GM23338 (cell line): Measurements from ENCODE around the gene PHF21A. TPM values are rescaled to one million over a fixed set of nuclear protein-coding genes. Genes with fewer than 3 reads are reported as not detected.

Source experiments
- ATAC-seq: fragments of 200-7000 bp; cut with Tn5 transposase; 3 replicates; pipeline ENCODE4 v1.9.1; 2020
- DNase-seq: peaks from one replicate; pipeline ENCODE4 v3.0.0-alpha.2; 2015; ENCODE audit warnings: low spot score
- H2AFZ ChIP-seq: fragments of 200-600 bp; sonication (generic); 2 replicates; pipeline ENCODE4 v1.8.0; 2016; ENCODE audit warnings: antibody characterized with exemption, mild to moderate bottlenecking, moderate library complexity
- H3F3A ChIP-seq: fragments of 200-600 bp; sonication (generic); replicated peaks from 2 replicates; pipeline ENCODE4 v1.8.0; 2017; ENCODE audit warnings: antibody characterized with exemption, mixed run types, low read depth
- H3K27ac ChIP-seq: fragments of 200-600 bp; sonication (generic); 2 replicates; pipeline ENCODE4 v1.6.1; 2016; ENCODE audit warnings: low read depth
- H3K27me3 ChIP-seq: fragments of 200-600 bp; sonication (generic); 2 replicates; pipeline ENCODE4 v1.8.0; 2016; ENCODE audit warnings: mild to moderate bottlenecking, mixed run types, moderate library complexity; ENCODE audit not compliant: insufficient read depth
- H3K36me3 ChIP-seq: fragments of 200-600 bp; sonication (generic); 2 replicates; pipeline ENCODE4 v1.8.0; 2016; ENCODE audit warnings: mild to moderate bottlenecking; ENCODE audit not compliant: insufficient read depth
- H3K4me1 ChIP-seq: fragments of 200-600 bp; sonication (generic); 2 replicates; pipeline ENCODE4 v1.8.0; 2016; ENCODE audit warnings: mild to moderate bottlenecking, moderate library complexity; ENCODE audit not compliant: insufficient read depth
- H3K4me2 ChIP-seq: fragments of 200-600 bp; sonication (generic); 2 replicates; pipeline ENCODE4 v1.7.1; 2017; ENCODE audit warnings: mixed run types
- H3K4me3 ChIP-seq: fragments of 200-600 bp; sonication (generic); 2 replicates; pipeline ENCODE4 v1.6.1; 2016; ENCODE audit warnings: mixed run types
- H3K79me2 ChIP-seq: fragments of 200-600 bp; sonication (generic); replicated peaks from 2 replicates; pipeline ENCODE4 v1.8.0; 2017; ENCODE audit warnings: mild to moderate bottlenecking; ENCODE audit not compliant: insufficient read depth
- H3K9me2 ChIP-seq: fragments of 200-600 bp; sonication (generic); 2 replicates; pipeline ENCODE4 v1.8.0; 2017; ENCODE audit not compliant: insufficient read depth
- H4K20me1 ChIP-seq: fragments of 200-600 bp; sonication (generic); replicated peaks from 2 replicates; pipeline ENCODE4 v1.8.0; 2017; ENCODE audit warnings: mild to moderate bottlenecking; ENCODE audit not compliant: insufficient read depth
- H3K27ac Mint-ChIP-seq: 2 replicates; pipeline ENCODE4 v1.8.0; 2020; ENCODE audit warnings: inconsistent platforms, mild to moderate bottlenecking, moderate library complexity, mixed read lengths
- H3K27me3 Mint-ChIP-seq: 3 replicates; pipeline ENCODE4 v1.8.0; 2022; ENCODE audit warnings: low read depth, mild to moderate bottlenecking, moderate library complexity, mixed read lengths, inconsistent platforms; ENCODE audit not compliant: insufficient read depth, poor library complexity
- H3K36me3 Mint-ChIP-seq: 3 replicates; pipeline ENCODE4 v1.8.0; 2021; ENCODE audit warnings: low read depth, mild to moderate bottlenecking, inconsistent platforms, moderate library complexity, mixed read lengths
- H3K4me1 Mint-ChIP-seq: 3 replicates; pipeline ENCODE4 v1.8.0; 2020; ENCODE audit warnings: mild to moderate bottlenecking, inconsistent platforms, mixed read lengths
- H3K4me3 Mint-ChIP-seq: 3 replicates; pipeline ENCODE4 v1.8.0; 2021; ENCODE audit warnings: moderate library complexity, mild to moderate bottlenecking, inconsistent platforms, mixed read lengths
- H3K9me3 Mint-ChIP-seq: 3 replicates; pipeline ENCODE4 v1.8.0; 2020; ENCODE audit warnings: moderate library complexity, mild to moderate bottlenecking, inconsistent platforms, mixed read lengths
- CREB1 ChIP-seq: fragments of 250-450 bp; sonication (Bioruptor Pico); IDR thresholded peaks from 2 replicates; pipeline ENCODE4 v1.5.0; 2020; ENCODE audit warnings: low read depth, mild to moderate bottlenecking, moderate library complexity
- ETS1 ChIP-seq: IDR thresholded peaks from 2 replicates; pipeline ENCODE4 v1.6.1; 2016; ENCODE audit warnings: antibody characterized with exemption
- EZH2 ChIP-seq: fragments of 200-600 bp; sonication (generic); IDR thresholded peaks from one replicate; pipeline ENCODE4 v1.8.0; 2017; ENCODE audit warnings: antibody characterized with exemption, mild to moderate bottlenecking, low read depth; ENCODE audit not compliant: unreplicated experiment
- EZH2phosphoT487 ChIP-seq: fragments of 200-600 bp; sonication (generic); IDR thresholded peaks from one replicate; pipeline ENCODE4 v1.8.1; 2018; ENCODE audit warnings: antibody characterized with exemption; ENCODE audit not compliant: unreplicated experiment
- JUNB ChIP-seq: IDR thresholded peaks from one replicate; pipeline ENCODE4 v1.6.1; 2016; ENCODE audit warnings: antibody characterized with exemption; ENCODE audit not compliant: unreplicated experiment
- NANOG ChIP-seq: IDR thresholded peaks from 2 replicates; pipeline ENCODE4 v1.6.1; 2016; ENCODE audit warnings: antibody characterized with exemption, borderline replicate concordance
- POLR2AphosphoS5 ChIP-seq: IDR thresholded peaks from 2 replicates; pipeline ENCODE4 v1.6.1; 2016; ENCODE audit warnings: antibody characterized with exemption, low read depth
- STAT1 ChIP-seq: IDR thresholded peaks from one replicate; pipeline ENCODE4 v1.6.1; 2016; ENCODE audit warnings: antibody characterized with exemption; ENCODE audit not compliant: unreplicated experiment
- ZNF114 ChIP-seq: fragments of 250-450 bp; sonication (Bioruptor Pico); IDR thresholded peaks from 2 replicates; pipeline ENCODE4 v1.5.0; 2020; ENCODE audit warnings: mild to moderate bottlenecking, moderate library complexity
- ZNF331 ChIP-seq: fragments of 250-450 bp; sonication (Bioruptor Pico); IDR thresholded peaks from 2 replicates; pipeline ENCODE4 v1.5.0; 2020; ENCODE audit warnings: low read depth, mild to moderate bottlenecking, moderate library complexity
- polyA plus RNA-seq: library from polyadenylated mRNA; unstranded; fragments of >200 nt; fragmentation: Nextera tagmentation; extraction: Ambion mirVana; gene quantifications from 2 replicates; pipeline ENCODE4 v1.2.1, GENCODE V29; 2016
- total RNA-seq: library from RNA; depleted of rRNA; stranded (reverse); fragments of >200 nt; shearing (Covaris generic); gene quantifications from 2 replicates; pipeline ENCODE4 v1.2.3, GENCODE V29; 2014
- TF ChIP-seq, protein P1 (sequence below): IDR thresholded peaks from one replicate; pipeline ENCODE4 v1.6.1; 2018; ENCODE audit warnings: antibody characterized with exemption; ENCODE audit not compliant: unreplicated experiment
- TF ChIP-seq, protein P2 (sequence below): fragments of 250-450 bp; sonication (Bioruptor Pico); IDR thresholded peaks from 2 replicates; pipeline ENCODE4 v1.5.0; 2020; ENCODE audit warnings: mild to moderate bottlenecking, moderate library complexity
- TF ChIP-seq, protein P3 (sequence below), 2 experiments: fragments of 200-600 bp in 1 of 2; sonication (generic) in 1 of 2; conservative IDR thresholded peaks; 2 replicates each; pipeline versions ENCODE4 v1.5.1 to v1.6.1; 2016 to 2017; ENCODE audit warnings: antibody characterized with exemption in 2 of 2, low read depth in 2 of 2, mild to moderate bottlenecking in 2 of 2, moderate library complexity in 1 of 2

Gene PHF21A
- total and polyA plus RNA-seq, 2 experiments from 2014 or later: 21.7 to 23.6 TPM

DNA sequence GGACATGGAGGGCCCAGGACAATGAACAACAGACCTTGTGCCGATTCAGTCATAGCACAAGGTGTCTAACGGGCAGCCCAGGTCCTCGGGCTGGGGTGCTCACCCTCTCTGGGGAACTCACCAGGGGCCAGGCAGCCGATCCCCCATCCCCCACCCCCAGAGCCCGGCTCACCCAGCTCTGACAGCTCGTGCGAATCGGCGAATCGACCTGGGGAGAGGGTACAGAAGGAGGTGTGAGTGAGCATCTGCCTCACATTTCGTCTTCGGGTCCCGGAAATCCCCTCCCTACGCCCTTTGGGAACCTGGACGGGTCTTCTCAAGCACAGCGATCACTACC lies 204.0 kb downstream of the PHF21A start:
- Histone ChIP-seq H3K36me3 (no peaks in the 10 kb centered on the region), H2AFZ (peak overlapping the region; percentile 16; the same call in 1 of the 2 replicates), H4K20me1 (no peaks in the 10 kb centered on the region; the same call in none of the 2 replicates), H3K27me3 (peaks cover 9% of the 10 kb centered on the region; the same call in 1 of the 2 replicates), H3K79me2 (peaks cover 8% of the 10 kb centered on the region), H3K27ac (peak overlapping the region; percentile 73), H3K4me1 (peaks cover 32% of the 10 kb centered on the region), H3K4me2 (peak overlapping the region; percentile 93), H3K4me3 (peak overlapping the region; percentile 95), H3K9me2 (no peaks in the 10 kb centered on the region), H3F3A (peaks cover 23% of the 10 kb centered on the region)
- TF ChIP-seq, protein P1, sequence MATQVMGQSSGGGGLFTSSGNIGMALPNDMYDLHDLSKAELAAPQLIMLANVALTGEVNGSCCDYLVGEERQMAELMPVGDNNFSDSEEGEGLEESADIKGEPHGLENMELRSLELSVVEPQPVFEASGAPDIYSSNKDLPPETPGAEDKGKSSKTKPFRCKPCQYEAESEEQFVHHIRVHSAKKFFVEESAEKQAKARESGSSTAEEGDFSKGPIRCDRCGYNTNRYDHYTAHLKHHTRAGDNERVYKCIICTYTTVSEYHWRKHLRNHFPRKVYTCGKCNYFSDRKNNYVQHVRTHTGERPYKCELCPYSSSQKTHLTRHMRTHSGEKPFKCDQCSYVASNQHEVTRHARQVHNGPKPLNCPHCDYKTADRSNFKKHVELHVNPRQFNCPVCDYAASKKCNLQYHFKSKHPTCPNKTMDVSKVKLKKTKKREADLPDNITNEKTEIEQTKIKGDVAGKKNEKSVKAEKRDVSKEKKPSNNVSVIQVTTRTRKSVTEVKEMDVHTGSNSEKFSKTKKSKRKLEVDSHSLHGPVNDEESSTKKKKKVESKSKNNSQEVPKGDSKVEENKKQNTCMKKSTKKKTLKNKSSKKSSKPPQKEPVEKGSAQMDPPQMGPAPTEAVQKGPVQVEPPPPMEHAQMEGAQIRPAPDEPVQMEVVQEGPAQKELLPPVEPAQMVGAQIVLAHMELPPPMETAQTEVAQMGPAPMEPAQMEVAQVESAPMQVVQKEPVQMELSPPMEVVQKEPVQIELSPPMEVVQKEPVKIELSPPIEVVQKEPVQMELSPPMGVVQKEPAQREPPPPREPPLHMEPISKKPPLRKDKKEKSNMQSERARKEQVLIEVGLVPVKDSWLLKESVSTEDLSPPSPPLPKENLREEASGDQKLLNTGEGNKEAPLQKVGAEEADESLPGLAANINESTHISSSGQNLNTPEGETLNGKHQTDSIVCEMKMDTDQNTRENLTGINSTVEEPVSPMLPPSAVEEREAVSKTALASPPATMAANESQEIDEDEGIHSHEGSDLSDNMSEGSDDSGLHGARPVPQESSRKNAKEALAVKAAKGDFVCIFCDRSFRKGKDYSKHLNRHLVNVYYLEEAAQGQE: no peak
- no peak for TF ChIP-seq CREB1 (CRISPR knock-in tag)
- no peak for TF ChIP-seq EZH2
- no peak for TF ChIP-seq STAT1
- TF ChIP-seq ZNF114: no peak
- TF ChIP-seq, protein P2, sequence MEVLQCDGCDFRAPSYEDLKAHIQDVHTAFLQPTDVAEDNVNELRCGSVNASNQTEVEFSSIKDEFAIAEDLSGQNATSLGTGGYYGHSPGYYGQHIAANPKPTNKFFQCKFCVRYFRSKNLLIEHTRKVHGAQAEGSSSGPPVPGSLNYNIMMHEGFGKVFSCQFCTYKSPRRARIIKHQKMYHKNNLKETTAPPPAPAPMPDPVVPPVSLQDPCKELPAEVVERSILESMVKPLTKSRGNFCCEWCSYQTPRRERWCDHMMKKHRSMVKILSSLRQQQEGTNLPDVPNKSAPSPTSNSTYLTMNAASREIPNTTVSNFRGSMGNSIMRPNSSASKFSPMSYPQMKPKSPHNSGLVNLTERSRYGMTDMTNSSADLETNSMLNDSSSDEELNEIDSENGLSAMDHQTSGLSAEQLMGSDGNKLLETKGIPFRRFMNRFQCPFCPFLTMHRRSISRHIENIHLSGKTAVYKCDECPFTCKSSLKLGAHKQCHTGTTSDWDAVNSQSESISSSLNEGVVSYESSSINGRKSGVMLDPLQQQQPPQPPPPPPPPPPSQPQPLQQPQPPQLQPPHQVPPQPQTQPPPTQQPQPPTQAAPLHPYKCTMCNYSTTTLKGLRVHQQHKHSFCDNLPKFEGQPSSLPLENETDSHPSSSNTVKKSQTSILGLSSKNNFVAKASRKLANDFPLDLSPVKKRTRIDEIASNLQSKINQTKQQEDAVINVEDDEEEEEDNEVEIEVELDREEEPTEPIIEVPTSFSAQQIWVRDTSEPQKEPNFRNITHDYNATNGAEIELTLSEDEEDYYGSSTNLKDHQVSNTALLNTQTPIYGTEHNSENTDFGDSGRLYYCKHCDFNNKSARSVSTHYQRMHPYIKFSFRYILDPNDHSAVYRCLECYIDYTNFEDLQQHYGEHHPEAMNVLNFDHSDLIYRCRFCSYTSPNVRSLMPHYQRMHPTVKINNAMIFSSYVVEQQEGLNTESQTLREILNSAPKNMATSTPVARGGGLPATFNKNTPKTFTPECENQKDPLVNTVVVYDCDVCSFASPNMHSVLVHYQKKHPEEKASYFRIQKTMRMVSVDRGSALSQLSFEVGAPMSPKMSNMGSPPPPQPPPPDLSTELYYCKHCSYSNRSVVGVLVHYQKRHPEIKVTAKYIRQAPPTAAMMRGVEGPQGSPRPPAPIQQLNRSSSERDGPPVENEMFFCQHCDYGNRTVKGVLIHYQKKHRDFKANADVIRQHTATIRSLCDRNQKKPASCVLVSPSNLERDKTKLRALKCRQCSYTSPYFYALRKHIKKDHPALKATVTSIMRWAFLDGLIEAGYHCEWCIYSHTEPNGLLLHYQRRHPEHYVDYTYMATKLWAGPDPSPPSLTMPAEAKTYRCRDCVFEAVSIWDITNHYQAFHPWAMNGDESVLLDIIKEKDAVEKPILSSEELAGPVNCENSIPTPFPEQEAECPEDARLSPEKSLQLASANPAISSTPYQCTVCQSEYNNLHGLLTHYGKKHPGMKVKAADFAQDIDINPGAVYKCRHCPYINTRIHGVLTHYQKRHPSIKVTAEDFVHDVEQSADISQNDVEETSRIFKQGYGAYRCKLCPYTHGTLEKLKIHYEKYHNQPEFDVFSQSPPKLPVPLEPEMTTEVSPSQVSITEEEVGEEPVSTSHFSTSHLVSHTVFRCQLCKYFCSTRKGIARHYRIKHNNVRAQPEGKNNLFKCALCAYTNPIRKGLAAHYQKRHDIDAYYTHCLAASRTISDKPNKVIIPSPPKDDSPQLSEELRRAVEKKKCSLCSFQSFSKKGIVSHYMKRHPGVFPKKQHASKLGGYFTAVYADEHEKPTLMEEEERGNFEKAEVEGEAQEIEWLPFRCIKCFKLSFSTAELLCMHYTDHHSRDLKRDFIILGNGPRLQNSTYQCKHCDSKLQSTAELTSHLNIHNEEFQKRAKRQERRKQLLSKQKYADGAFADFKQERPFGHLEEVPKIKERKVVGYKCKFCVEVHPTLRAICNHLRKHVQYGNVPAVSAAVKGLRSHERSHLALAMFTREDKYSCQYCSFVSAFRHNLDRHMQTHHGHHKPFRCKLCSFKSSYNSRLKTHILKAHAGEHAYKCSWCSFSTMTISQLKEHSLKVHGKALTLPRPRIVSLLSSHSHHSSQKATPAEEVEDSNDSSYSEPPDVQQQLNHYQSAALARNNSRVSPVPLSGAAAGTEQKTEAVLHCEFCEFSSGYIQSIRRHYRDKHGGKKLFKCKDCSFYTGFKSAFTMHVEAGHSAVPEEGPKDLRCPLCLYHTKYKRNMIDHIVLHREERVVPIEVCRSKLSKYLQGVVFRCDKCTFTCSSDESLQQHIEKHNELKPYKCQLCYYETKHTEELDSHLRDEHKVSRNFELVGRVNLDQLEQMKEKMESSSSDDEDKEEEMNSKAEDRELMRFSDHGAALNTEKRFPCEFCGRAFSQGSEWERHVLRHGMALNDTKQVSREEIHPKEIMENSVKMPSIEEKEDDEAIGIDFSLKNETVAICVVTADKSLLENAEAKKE: no peak
- TF ChIP-seq, protein P3, sequence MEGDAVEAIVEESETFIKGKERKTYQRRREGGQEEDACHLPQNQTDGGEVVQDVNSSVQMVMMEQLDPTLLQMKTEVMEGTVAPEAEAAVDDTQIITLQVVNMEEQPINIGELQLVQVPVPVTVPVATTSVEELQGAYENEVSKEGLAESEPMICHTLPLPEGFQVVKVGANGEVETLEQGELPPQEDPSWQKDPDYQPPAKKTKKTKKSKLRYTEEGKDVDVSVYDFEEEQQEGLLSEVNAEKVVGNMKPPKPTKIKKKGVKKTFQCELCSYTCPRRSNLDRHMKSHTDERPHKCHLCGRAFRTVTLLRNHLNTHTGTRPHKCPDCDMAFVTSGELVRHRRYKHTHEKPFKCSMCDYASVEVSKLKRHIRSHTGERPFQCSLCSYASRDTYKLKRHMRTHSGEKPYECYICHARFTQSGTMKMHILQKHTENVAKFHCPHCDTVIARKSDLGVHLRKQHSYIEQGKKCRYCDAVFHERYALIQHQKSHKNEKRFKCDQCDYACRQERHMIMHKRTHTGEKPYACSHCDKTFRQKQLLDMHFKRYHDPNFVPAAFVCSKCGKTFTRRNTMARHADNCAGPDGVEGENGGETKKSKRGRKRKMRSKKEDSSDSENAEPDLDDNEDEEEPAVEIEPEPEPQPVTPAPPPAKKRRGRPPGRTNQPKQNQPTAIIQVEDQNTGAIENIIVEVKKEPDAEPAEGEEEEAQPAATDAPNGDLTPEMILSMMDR (conservative IDR thresholded peaks at IDR 0.05; ENCODE audit: low read depth in 2 of 2): no peak
- TF ChIP-seq EZH2phosphoT487: no peak
- TF ChIP-seq NANOG: no peak
- TF ChIP-seq POLR2AphosphoS5: no peak
- TF ChIP-seq ETS1: no peak
- no peak for TF ChIP-seq ZNF331 (CRISPR knock-in tag)
- TF ChIP-seq JUNB: no peak
- Mint-ChIP-seq H3K27me3 (peaks cover 32% of the 10 kb centered on the region), H3K4me1 (peaks cover 27% of the 10 kb centered on the region), H3K36me3 (peaks cover 3% of the 10 kb centered on the region; the same call in 1 of the 3 replicates), H3K9me3 (no peaks in the 10 kb centered on the region), H3K4me3 (peak overlapping the region; percentile 96), H3K27ac (no peak overlapping the region; the same call in 1 of the 2 replicates)
- ATAC-seq (no peak), DNase-seq (no peak)
